HG02885 (cell line): Measurements from ENCODE around the gene BSCL2.
"Not testable (repeated sequence)": the region's sequence is repeated elsewhere in the genome, so short reads cannot be mapped to it uniquely, and the experiment has no call there.

ENCODE experiments used
- ATAC-seq: cut with Tn5 transposase; IDR thresholded peaks from one replicate; pipeline ENCODE4 v1.9.1; 2021; ENCODE audit warnings: mild to moderate bottlenecking; ENCODE audit not compliant: unreplicated experiment, poor library complexity

The BSCL2 gene

GRCh38 chr11:62719302-62719978 is 12.2 kb upstream of the BSCL2 start:
- ATAC-seq: no peak

DNA sequence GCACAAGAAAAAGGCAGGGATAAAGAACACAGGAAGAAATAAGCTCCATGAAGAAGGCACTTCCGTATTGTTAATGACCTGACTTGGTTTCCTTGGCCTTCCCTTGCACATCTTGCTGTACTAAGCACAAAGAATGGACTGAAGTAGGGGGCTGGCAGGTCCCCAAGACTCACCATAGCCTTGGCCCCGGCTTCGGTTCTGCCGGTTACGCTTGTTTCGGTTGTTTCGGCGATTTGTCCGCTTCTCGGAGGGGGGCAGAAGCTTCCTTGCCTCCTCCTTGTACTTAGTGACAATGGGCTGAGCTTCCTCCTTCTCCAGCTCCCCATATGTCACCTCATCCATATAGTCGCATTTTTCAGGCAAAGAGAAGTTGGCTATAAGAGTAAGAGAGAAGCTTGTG is 9.6 kb upstream of the BSCL2 start:
- no peak for ATAC-seq

DNA sequence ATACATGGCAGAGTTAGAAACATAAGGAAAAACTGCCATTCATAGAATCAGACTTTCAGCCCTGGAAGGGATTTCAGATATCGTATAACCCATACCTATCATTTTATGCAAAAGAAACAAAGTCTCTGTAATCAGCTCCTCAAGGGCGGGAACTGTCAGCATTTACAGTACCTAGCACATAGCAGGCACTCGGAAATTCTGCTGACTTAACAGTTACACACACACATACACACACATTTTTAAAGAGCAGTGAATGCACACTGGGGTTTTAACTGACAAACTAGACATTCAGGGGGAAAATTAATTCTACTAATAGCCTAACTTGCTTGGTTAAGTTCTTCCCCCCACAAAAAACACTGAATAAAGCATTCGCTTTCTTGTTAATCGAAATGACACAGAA is 9.0 kb upstream of the BSCL2 start:
- ATAC-seq: no peak

GRCh38 chr11:62715150-62716130 is 8.2 kb upstream of the BSCL2 start:
- ATAC-seq: no peak

GRCh38 chr11:62713343-62713742 is 6.1 kb upstream of the BSCL2 start:
- no peak for ATAC-seq

- ATAC-seq: no peak
Observed at GRCh38 chr11:62712861-62713260, 5.6 kb upstream of the BSCL2 start.

GRCh38 chr11:62712276-62712812 is 5.1 kb upstream of the BSCL2 start:
- no peak for ATAC-seq

DNA sequence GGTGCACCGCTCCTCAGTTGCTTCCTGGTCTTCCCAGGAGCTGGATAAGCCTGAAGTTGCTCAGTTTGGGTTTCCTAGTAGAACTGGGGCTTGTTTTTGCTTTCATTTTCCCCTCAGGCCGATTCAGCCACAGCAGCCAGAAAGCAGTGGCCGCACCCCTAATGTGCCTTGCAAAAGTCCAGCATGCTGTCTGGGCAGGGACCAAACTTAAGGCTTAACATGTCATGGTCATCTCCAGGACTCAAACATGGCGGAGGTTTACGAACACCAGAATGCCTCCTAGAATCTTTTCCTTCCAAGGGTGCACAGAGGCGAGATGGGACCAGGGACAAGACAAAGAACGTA is 2.7 kb upstream of the BSCL2 start:
- ATAC-seq: no peak

- ATAC-seq: peak; percentile 77
Observed at GRCh38 chr11:62709247-62710000, 2.2 kb upstream of the BSCL2 start.

GRCh38 chr11:62708793-62709192 is 1.6 kb upstream of the BSCL2 start:
- no peak for ATAC-seq

- ATAC-seq: no peak
Observed at GRCh38 chr11:62708392-62708791, 1.2 kb upstream of the BSCL2 start.

- ATAC-seq: no peak
Observed at GRCh38 chr11:62706850-62707247, 375 bp downstream of the BSCL2 start.

DNA sequence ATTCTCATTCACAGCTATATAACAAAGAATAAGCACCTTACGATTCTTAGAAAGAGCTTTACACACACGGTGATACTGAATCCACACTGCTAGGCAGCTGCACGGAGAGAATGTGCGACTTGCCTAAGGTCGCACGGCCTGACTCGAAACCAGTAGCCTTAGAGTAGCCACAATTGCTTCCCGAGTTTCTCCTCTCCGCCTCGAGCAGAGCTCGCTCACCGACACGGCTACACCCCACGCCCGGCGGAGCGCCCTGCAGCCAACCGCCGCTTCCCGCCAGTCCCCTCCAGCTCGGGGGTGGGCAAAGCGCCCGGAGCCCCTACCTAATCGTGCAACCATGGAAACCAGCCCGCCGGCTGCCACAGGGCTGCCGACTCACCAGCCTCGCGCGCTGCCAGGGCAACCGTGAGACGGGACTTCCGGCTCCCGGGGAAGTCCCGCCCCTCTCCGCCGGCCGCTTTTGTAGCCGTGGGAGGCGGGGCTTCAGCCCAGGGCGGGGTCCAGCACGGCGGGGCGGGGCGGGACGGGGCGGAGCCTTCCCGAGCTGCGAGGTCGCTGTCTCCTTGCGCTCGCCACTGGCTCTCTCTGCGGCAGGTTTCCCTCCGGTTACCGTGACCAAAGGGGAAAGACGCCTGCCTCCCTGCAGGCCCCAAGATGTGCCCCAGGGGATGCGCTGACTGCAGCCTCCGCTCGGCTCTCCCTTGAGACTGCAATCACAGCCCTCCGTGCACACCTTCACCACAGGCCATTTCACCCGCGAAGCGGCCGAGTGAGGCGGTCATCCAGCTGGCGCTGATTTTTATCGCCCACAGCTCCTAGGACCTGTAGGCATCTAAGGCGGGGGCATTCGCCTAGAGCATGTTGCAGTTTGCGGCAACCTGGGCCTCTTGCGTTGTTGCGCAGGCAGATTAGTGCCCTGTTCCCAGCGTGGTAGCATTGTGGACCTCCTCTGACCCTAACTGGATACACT is 1.1 kb downstream of the BSCL2 start:
- ATAC-seq: peak; percentile 71

DNA sequence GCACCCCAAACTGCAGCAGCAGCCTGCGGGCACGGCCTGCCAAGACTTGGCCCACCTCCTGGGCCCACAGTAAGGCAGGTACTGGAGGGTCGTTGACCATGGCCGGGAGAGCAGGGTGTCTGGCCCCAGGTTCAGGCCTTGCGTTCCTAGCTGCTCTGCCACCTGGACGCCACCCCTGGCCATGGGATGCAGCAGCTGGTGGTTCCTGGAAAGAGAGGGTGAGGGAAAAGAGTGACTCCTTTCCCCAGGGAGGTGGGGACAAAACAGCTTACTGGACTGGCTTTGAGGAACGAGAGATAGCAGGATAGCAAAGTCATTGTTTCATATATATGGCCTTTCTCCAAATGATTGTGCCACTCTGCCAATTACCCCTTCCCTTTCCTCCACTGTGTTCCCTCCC is 1.8 kb downstream of the BSCL2 start:
- no peak for ATAC-seq

DNA sequence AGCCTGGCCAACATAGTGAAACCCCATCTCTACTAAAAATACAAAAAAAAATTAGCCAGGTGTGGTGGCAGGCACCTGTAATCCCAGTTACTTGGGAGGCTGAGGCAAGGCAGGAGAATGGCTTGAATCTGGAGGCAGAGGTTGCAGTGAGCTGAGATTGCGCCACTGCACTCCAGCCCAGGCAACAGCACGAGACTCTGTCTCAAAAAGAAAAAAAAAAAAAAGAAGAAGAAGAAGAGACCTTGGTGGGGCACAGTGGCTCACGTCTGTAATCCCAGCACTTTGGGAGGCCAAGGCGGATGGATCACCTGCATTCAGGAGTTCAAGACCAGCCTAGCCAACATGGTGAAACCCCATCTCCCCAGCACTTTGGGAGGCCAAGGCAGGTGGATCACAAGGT is 3.3 kb downstream of the BSCL2 start:
- not testable (repeated sequence) for ATAC-seq

DNA sequence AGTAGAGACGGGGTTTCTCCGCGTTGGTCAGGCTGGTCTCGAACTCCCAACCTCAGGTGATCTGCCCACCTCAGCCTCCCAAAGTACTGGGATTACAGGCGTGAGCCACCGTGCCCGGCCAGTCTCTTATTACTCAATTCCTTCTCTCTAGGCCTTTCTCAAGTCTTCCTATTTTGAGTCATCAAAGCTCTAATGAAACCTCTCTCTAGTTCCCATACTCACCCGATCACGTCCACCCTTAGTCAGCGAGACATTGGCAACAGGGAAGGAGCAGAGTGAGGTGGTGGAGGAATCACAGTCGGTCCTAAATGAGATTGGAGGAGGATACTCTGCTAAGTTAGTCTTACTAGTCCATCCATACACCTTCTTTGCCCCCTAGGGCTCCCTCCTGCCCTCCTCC is 5.0 kb downstream of the BSCL2 start:
- no peak for ATAC-seq

DNA sequence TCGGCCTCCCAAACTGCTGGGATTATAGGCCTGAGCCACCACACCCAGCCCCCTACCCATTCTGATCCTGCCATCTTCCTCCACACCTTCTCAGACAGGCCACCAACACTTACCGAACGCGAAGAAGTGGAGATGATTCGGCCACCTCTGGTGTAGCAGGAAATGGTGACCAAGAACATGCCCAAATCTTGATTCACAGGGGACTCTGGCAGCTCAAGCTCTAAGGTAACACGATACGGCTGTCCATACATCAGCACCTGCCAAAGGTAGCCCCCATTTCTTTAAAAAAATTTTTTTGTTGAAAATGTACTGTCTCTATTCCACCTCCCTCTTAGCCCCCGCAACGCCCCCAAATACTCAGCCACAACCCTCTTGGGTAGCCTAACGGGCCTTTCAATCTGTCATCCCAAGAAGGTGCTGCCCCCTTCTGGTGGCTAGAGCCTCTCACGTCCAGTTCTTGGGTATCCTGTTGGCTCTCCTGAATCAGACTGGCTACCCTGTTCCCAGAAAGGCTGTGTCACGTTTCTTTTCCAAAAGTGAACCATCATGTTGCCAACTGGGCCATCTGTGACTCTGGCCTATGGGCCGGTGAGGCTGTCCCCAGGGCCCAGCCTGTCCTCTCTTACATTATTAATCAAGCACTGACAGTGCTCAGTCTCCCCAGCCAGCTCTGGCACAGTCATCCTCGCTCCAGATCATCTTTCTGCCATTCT is 12.6 kb downstream of the BSCL2 start:
- no peak for ATAC-seq

DNA sequence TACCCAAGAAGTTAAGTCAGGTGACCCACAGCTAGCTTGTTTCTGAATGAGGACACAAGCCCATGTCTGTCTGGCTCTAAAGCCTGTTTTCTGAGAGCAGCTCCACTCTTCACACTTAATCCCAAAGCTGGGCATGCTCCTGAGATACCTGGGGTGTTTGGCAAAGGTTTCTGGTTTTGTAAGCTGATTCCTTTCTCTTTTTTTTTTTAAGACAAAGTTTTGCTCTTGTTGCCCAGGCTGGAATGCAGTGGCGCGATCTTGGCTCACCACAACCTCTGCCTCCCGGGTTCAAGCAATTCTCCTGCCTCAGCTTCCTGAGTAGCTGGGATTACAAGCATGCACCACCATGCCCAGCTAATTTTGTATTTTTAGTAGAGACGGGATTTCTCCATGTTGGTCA is 13.6 kb downstream of the BSCL2 start:
- not testable (repeated sequence) for ATAC-seq
